Neural cell (in vitro differentiated cells): ENCODE results near the gene USP16.

Experiments
- CTCF ChIP-seq: fragments of 450-650 bp; IDR thresholded peaks from 2 replicates; pipeline ENCODE4 v1.5.1; 2014; ENCODE audit warnings: antibody characterized with exemption, mild to moderate bottlenecking, moderate library complexity; ENCODE audit not compliant: poor library complexity, severe bottlenecking
- EP300 ChIP-seq: fragments of 450-650 bp; conservative IDR thresholded peaks from 2 replicates; pipeline ENCODE4 v1.6.1; 2014; ENCODE audit warnings: antibody characterized with exemption, mild to moderate bottlenecking, moderate library complexity; ENCODE audit not compliant: poor library complexity, severe bottlenecking
- EZH2 ChIP-seq: fragments of 200-600, 300-800 bp; shearing (Covaris generic), sonication (generic); IDR thresholded peaks from 2 replicates; pipeline ENCODE4 v1.6.1; 2014; ENCODE audit warnings: antibody characterized with exemption, low read length, borderline replicate concordance, mild to moderate bottlenecking; ENCODE audit not compliant: insufficient read depth, poor library complexity, severe bottlenecking
- MXI1 ChIP-seq: fragments of 450-650 bp; conservative IDR thresholded peaks from 2 replicates; pipeline ENCODE4 v1.6.1; 2014; ENCODE audit warnings: antibody characterized with exemption, mild to moderate bottlenecking; ENCODE audit not compliant: poor library complexity, severe bottlenecking
- POLR2AphosphoS5 ChIP-seq: IDR thresholded peaks from 2 replicates; pipeline ENCODE4 v1.6.1; 2012
- RAD21 ChIP-seq: fragments of 450-650 bp; conservative IDR thresholded peaks from 2 replicates; pipeline ENCODE4 v1.6.1; 2014; ENCODE audit warnings: antibody characterized with exemption, mild to moderate bottlenecking, moderate library complexity
- REST ChIP-seq: IDR thresholded peaks from 2 replicates; pipeline ENCODE4 v1.6.1; 2012; ENCODE audit warnings: borderline replicate concordance
- SMC3 ChIP-seq: fragments of 450-650 bp; conservative IDR thresholded peaks from 2 replicates; pipeline ENCODE4 v1.6.1; 2014; ENCODE audit warnings: antibody characterized with exemption, mild to moderate bottlenecking, moderate library complexity; ENCODE audit not compliant: poor library complexity
- TAF1 ChIP-seq: IDR thresholded peaks from 2 replicates; pipeline ENCODE4 v1.6.1; 2012; ENCODE audit warnings: low read depth

GRCh38 chr21:29053656-29054055, 29.2 kb downstream of the USP16 start:
- TF ChIP-seq POLR2AphosphoS5 (no peak), CTCF (no peak), EP300 (no peak), REST (no peak), TAF1 (no peak), EZH2 (no peak), RAD21 (no peak), MXI1 (no peak), SMC3 (no peak)
